ENCODE data around the gene MS4A18.

MS4A18 gene

DNA sequence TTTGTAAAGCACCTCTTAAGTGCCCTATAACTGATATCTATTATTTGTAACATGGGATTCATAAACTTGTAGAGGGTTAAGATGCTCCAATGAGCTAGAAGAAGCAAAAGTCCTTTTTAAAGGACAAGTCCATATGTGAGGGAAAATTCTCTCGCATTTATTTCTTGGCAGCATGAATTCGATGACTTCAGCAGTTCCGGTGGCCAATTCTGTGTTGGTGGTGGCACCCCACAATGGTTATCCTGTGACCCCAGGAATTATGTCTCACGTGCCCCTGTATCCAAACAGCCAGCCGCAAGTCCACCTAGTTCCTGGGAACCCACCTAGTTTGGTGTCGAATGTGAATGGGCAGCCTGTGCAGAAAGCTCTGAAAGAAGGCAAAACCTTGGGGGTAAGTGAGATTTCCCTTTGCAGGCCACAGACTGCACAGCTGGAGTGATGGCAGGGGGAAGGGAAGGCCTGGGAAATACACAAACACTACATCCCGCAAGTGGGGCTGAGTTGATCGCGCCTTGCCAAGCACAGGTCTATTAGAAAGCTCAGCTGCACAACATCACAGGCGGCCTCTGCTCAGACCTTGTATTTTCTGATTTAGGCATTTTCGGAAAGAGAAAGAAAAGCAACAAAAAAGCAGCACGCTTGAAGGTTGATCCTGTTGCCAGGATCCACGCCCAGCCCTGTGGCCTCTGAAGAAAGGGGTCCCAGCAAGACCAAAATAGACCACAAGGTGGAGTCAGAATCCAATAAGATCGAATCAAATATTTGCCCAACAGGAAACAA, 23.6 kb upstream of the MS4A18 start:
- ChIA-PET CTCF (interaction anchor here (0.7 to 1.4 kb wide), 2 partner anchors 62 to 1427 kb away, joined by 3 to 5 read pairs; no protein-coding TSS in a partner anchor), POLR2A (no interaction called here)
- no peak for TF ChIP-seq L3MBTL2 (conservative IDR thresholded peaks at IDR 0.05)
- TF ChIP-seq, protein P1, sequence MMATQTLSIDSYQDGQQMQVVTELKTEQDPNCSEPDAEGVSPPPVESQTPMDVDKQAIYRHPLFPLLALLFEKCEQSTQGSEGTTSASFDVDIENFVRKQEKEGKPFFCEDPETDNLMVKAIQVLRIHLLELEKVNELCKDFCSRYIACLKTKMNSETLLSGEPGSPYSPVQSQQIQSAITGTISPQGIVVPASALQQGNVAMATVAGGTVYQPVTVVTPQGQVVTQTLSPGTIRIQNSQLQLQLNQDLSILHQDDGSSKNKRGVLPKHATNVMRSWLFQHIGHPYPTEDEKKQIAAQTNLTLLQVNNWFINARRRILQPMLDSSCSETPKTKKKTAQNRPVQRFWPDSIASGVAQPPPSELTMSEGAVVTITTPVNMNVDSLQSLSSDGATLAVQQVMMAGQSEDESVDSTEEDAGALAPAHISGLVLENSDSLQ (IDR thresholded peaks at IDR 0.05), result no peak
- TF ChIP-seq CTBP1 (IDR thresholded peaks at IDR 0.05; ENCODE audit: borderline replicate concordance), result no peak
- no peak for TF ChIP-seq ARNT (IDR thresholded peaks at IDR 0.05)
- no peak for TF ChIP-seq NFRKB (IDR thresholded peaks at IDR 0.05)
- no peak for TF ChIP-seq BHLHE40 (IDR thresholded peaks at IDR 0.05; ENCODE audit: borderline replicate concordance)
- no peak for TF ChIP-seq LEF1 (IDR thresholded peaks at IDR 0.05; ENCODE audit: borderline replicate concordance)
- no peak for TF ChIP-seq TARDBP (IDR thresholded peaks at IDR 0.05)
- no peak for TF ChIP-seq ZNF384 (IDR thresholded peaks at IDR 0.05)
- no peak for TF ChIP-seq FOXK2 (IDR thresholded peaks at IDR 0.05)
- TF ChIP-seq SUZ12 (IDR thresholded peaks at IDR 0.05), result no peak
- no peak for TF ChIP-seq FOXM1 (IDR thresholded peaks at IDR 0.05; ENCODE audit: borderline replicate concordance)
- no peak for TF ChIP-seq ELF4 (IDR thresholded peaks at IDR 0.05)
- TF ChIP-seq HDGF (IDR thresholded peaks at IDR 0.05; ENCODE audit: borderline replicate concordance), result no peak
- TF ChIP-seq FOXA1 (IDR thresholded peaks at IDR 0.05), result no peak
- TF ChIP-seq SP1 (IDR thresholded peaks at IDR 0.05), result no peak
- peak; percentile 49 for DNase-seq (ENCODE audit: extremely low spot score)

DNA sequence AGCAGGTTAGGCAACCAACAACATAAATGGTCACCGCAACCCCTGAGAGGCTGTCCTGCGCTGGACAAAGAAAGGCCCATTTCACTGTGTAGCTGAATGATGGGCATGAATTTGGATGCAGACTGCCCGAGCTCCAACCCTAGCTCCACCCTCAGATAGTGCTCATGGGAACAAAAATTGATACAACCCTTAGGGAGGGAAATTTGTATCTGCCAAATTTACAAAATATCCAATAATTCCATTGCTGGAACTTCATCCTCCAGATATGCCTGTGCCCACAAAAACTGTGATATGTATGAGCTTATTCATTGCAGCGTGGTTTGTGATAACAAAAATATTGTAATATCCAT, 23.1 kb upstream of the MS4A18 start:
- TF ChIP-seq TARDBP (IDR thresholded peaks at IDR 0.05), result no peak
- no peak for TF ChIP-seq HDGF (IDR thresholded peaks at IDR 0.05; ENCODE audit: borderline replicate concordance)
- TF ChIP-seq SP1 (IDR thresholded peaks at IDR 0.05), result no peak
- no peak for TF ChIP-seq ELF4 (IDR thresholded peaks at IDR 0.05)
- TF ChIP-seq LEF1 (IDR thresholded peaks at IDR 0.05; ENCODE audit: borderline replicate concordance), result no peak
- no peak for TF ChIP-seq L3MBTL2 (conservative IDR thresholded peaks at IDR 0.05)
- no peak for TF ChIP-seq FOXA1 (IDR thresholded peaks at IDR 0.05)
- TF ChIP-seq ARNT (IDR thresholded peaks at IDR 0.05), result no peak
- TF ChIP-seq, protein P1 (IDR thresholded peaks at IDR 0.05), result no peak
- CTCF ChIA-PET, result interaction anchor here (1.4 kb wide), 1 partner anchor 61 kb away, joined by 5 read pairs; no protein-coding TSS in a partner anchor
- POLR2A ChIA-PET, result no interaction called here
- no peak for DNase-seq (ENCODE audit: extremely low spot score)

DNA sequence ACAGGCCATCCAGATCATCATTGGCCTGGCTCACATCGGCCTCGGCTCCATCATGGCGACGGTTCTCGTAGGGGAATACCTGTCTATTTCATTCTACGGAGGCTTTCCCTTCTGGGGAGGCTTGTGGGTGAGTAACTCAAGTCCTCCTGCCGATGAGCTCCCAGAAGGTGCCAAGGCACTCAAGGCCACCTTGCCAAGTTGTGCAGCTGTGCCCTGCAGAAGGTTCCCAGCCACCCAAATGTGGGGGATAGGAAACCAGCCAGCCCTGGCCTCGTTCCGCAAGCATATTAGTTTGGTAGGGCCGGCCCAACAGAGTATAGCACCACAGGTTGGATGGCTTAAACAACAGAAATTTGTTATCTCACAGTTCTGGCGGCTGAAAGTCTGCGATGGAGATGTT, 21.1 kb upstream of the MS4A18 start:
- CTCF ChIA-PET, result no interaction called here
- TF ChIP-seq BHLHE40 (IDR thresholded peaks at IDR 0.05; ENCODE audit: borderline replicate concordance) (no peak), ELF4 (IDR thresholded peaks at IDR 0.05) (no peak), L3MBTL2 (conservative IDR thresholded peaks at IDR 0.05) (no peak), NFRKB (IDR thresholded peaks at IDR 0.05) (no peak)
- POLR2A ChIA-PET, result no interaction called here
- DNase-seq (ENCODE audit: extremely low spot score), result no peak

DNA sequence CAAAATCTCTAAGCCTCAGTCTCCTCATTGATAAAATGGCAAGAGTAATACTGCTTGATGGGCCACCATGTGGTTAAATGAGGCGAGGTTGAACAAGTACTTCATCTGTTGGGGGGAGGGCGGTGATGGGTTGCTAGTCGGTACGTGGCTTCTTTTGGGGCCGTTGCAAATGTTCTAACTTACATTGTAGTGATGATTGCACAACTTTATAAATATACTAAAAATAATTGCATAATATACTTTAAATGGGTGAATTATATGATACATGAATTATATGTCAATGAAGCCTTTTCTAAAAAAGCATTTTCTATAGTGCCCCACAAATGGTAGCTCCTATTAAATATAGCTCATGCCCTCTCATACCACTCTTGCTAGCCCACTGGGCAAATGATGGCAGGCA, 18.6 kb upstream of the MS4A18 start:
- ChIA-PET POLR2A (no interaction called here), CTCF (no interaction called here)
- no peak for DNase-seq (ENCODE audit: extremely low spot score)
- TF ChIP-seq TARDBP (IDR thresholded peaks at IDR 0.05), result no peak
- TF ChIP-seq ZNF384 (IDR thresholded peaks at IDR 0.05), result no peak
- TF ChIP-seq BHLHE40 (IDR thresholded peaks at IDR 0.05; ENCODE audit: borderline replicate concordance), result no peak
- no peak for TF ChIP-seq SP1 (IDR thresholded peaks at IDR 0.05)
- TF ChIP-seq CTBP1 (IDR thresholded peaks at IDR 0.05; ENCODE audit: borderline replicate concordance), result no peak
- TF ChIP-seq, protein P1 (IDR thresholded peaks at IDR 0.05), result no peak
- TF ChIP-seq SUZ12 (IDR thresholded peaks at IDR 0.05), result no peak

DNA sequence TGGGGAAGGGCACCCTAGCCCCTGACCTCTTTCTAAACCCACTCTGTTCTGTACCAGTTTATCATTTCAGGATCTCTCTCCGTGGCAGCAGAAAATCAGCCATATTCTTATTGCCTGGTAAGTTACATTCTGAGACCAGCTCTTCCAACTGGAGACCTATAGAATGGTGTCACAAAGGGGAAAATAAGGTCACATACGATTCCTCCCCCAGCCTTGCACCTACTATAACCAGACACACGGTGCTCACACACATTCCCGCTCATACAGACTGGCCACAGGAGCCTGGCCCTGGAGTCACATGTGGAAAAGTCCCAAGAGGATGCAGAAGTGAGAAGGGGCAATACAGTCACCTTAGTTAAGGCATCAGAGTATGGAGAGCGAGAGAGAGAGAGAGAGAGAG, 17.6 kb upstream of the MS4A18 start:
- POLR2A ChIA-PET, result no interaction called here
- CTCF ChIA-PET, result no interaction called here
- no peak for TF ChIP-seq TARDBP (IDR thresholded peaks at IDR 0.05)
- no peak for TF ChIP-seq FOXM1 (IDR thresholded peaks at IDR 0.05; ENCODE audit: borderline replicate concordance)
- TF ChIP-seq, protein P1 (IDR thresholded peaks at IDR 0.05), result no peak
- TF ChIP-seq NFRKB (IDR thresholded peaks at IDR 0.05), result no peak
- no peak for TF ChIP-seq CTBP1 (IDR thresholded peaks at IDR 0.05; ENCODE audit: borderline replicate concordance)
- no peak for TF ChIP-seq BHLHE40 (IDR thresholded peaks at IDR 0.05; ENCODE audit: borderline replicate concordance)
- no peak for TF ChIP-seq ELF4 (IDR thresholded peaks at IDR 0.05)
- no peak for TF ChIP-seq FOXK2 (IDR thresholded peaks at IDR 0.05)
- TF ChIP-seq L3MBTL2 (conservative IDR thresholded peaks at IDR 0.05), result no peak
- DNase-seq (ENCODE audit: extremely low spot score), result no peak

DNA sequence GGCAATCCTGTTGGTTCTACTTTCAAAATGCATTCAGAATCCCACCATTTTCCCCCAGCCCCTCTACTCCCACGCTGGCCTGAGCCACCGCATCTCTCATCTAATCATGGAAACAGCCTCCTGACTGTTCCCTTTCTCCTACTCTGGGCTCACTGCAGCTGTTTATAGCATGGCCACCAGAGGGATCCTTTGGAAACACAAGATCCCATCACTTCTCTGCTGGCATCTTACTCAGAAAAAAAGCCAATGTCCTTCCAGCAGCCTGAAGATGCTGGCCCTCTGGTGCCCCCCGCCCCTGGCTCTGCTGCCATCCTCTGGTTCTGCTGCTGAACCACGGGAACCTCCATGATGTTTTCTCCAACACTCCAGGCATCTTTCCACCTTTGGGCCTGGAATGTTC, 14.0 kb upstream of the MS4A18 start:
- no peak for TF ChIP-seq HDGF (IDR thresholded peaks at IDR 0.05; ENCODE audit: borderline replicate concordance)
- no peak for TF ChIP-seq SP1 (IDR thresholded peaks at IDR 0.05)
- TF ChIP-seq SUZ12 (IDR thresholded peaks at IDR 0.05), result no peak
- TF ChIP-seq TARDBP (IDR thresholded peaks at IDR 0.05), result no peak
- TF ChIP-seq NFRKB (IDR thresholded peaks at IDR 0.05), result no peak
- TF ChIP-seq FOXM1 (IDR thresholded peaks at IDR 0.05; ENCODE audit: borderline replicate concordance), result no peak
- no peak for TF ChIP-seq CTBP1 (IDR thresholded peaks at IDR 0.05; ENCODE audit: borderline replicate concordance)
- no peak for TF ChIP-seq LEF1 (IDR thresholded peaks at IDR 0.05; ENCODE audit: borderline replicate concordance)
- no peak for TF ChIP-seq ZNF384 (IDR thresholded peaks at IDR 0.05)
- TF ChIP-seq FOXK2 (IDR thresholded peaks at IDR 0.05), result no peak
- TF ChIP-seq L3MBTL2 (conservative IDR thresholded peaks at IDR 0.05), result no peak
- TF ChIP-seq BHLHE40 (IDR thresholded peaks at IDR 0.05; ENCODE audit: borderline replicate concordance), result no peak
- DNase-seq (ENCODE audit: extremely low spot score), result peak; percentile 28
- CTCF ChIA-PET, result interaction anchor here (0.6 kb wide), 1 partner anchor 22 kb away, joined by 4 read pairs; no protein-coding TSS in a partner anchor
- POLR2A ChIA-PET, result no interaction called here

Data from HEK293T (cell line).